Measurements from ENCODE around the gene RAD17.
"Not testable (repeated sequence)": the region's sequence is repeated elsewhere in the genome, so short reads cannot be mapped to it uniquely, and the experiment has no call there.

Gene RAD17

DNA sequence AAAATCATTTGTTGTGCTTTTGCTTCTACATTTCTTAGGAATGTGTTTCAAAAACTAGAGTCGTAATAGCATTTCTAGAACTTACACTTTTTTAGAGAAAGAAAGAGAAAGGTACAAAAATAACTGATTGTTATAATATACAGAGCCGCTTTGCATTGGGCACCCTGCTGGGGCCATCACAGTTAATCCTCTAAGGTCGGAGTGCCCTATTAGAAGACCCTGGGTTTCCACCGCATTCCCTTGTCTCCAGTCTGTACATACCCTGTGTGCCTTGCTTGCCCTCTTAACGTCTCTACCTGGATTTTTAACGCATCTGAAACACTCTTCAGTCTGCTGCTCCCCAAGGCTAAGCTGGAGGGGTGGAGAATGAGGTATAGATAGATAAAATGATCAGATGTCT lies 46.6 kb downstream of the RAD17 start:
- no peak overlapping the region for H3K4me3 ChIP-seq (ENCODE audit: low read depth, low read length)
- ChIA-PET POLR2A (no interaction called here), CTCF (no interaction called here)
- TF ChIP-seq, protein P1, sequence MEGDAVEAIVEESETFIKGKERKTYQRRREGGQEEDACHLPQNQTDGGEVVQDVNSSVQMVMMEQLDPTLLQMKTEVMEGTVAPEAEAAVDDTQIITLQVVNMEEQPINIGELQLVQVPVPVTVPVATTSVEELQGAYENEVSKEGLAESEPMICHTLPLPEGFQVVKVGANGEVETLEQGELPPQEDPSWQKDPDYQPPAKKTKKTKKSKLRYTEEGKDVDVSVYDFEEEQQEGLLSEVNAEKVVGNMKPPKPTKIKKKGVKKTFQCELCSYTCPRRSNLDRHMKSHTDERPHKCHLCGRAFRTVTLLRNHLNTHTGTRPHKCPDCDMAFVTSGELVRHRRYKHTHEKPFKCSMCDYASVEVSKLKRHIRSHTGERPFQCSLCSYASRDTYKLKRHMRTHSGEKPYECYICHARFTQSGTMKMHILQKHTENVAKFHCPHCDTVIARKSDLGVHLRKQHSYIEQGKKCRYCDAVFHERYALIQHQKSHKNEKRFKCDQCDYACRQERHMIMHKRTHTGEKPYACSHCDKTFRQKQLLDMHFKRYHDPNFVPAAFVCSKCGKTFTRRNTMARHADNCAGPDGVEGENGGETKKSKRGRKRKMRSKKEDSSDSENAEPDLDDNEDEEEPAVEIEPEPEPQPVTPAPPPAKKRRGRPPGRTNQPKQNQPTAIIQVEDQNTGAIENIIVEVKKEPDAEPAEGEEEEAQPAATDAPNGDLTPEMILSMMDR (IDR thresholded peaks at IDR 0.05; ENCODE audit: insufficient read depth, low read length, missing control alignments) = no peak
- DNase-seq (ENCODE audit: low read depth, low spot score) = no peak

DNA sequence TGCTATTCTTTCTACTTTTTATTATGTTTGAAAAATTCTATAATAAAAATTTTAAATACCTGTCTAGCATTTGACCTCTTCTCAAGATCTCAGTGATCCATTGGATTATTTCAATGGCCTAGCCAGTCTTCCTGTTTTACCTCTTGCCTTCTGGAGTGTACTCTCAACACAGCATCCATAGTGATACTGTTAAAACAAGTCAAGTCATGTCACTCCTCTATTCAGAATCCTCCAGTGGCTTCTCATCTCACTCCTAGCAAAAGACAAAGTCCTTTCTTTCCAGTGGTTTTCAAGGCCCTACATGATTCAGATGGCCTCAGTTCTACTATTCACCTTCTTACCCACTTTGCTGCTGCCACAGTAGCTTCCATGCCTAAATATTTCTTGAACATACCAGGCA lies 47.1 kb downstream of the RAD17 start:
- TF ChIP-seq, protein P1 (IDR thresholded peaks at IDR 0.05; ENCODE audit: insufficient read depth, low read length, missing control alignments) = no peak
- DNase-seq (ENCODE audit: low read depth, low spot score) = no peak
- POLR2A ChIA-PET = no interaction called here

DNA sequence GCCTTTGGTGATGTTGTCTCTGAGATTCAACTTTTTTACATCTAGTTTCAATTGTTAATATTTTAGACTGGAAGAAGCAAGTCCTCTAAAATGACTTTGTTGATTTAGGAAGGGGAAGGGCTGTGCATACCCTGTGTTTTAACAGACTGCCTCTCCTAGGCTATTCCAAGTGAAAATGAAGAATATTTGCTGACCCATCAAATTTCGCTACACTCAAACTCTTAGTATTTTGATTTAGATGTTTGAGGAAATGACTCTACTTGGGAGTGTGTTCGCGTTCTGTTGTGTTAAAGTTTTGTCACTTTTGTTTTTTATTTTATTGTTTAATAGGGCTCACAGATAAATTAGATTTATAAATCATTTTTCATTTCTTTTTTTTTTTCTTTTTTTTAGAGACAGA lies 48.9 kb downstream of the RAD17 start:
- ChIA-PET POLR2A (no interaction called here), CTCF (no interaction called here)
- no peak overlapping the region for H3K4me3 ChIP-seq (ENCODE audit: low read depth, low read length)
- no peak for DNase-seq (ENCODE audit: low read depth, low spot score)
- TF ChIP-seq, protein P1 (IDR thresholded peaks at IDR 0.05; ENCODE audit: insufficient read depth, low read length, missing control alignments) = no peak

More for the DNA sequence above, 47.1 kb downstream of the RAD17 start:
- CTCF ChIA-PET = no interaction called here
- H3K4me3 ChIP-seq (ENCODE audit: low read depth, low read length) = no peak overlapping the region

DNA sequence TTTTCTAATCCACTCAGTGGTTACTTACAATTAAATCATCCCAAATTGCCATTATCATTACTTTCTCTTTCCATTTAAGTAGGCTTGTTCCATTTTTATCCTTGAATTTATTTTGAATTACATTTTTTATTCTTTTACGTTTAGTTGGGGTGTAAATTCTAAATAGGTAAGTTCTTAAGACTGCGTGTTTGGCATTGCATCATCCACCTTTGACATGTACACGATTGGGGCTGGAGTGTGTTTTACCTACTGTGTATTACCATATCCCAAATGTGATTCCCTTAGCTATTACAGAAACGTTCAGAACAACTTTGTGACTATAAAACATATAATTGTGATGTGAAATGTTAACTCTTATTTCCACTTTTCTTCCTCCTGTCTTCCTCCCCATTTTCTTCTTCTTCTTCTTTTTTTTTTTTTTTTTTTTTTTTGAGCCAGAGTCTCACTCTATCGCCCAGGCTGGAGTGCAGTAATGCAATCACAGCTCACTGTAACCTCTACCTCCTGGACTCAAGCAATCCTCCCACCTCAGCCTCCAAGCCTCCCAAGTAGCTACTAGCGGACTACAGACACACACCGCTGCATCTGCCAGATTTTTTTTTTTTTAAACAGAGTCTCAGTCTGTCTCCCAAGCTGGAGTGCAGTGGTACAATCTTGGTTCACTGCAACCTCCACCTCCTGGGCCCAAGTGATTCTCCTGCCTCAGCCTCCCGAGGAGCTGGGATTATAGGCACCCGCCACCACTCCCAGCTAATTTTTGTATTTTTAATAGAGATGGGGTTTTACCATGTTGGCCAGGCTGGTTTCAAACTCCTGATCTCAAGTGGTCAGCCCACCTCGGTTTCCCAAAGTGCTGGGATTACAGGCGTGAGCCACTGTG lies 62.0 kb downstream of the RAD17 start:
- no peak for DNase-seq (ENCODE audit: low read depth, low spot score)
- CTCF ChIA-PET = no interaction called here
- TF ChIP-seq, protein P1 (IDR thresholded peaks at IDR 0.05; ENCODE audit: insufficient read depth, low read length, missing control alignments) = no peak
- no peak overlapping the region for H3K4me3 ChIP-seq (ENCODE audit: low read depth, low read length)
- POLR2A ChIA-PET = no interaction called here

DNA sequence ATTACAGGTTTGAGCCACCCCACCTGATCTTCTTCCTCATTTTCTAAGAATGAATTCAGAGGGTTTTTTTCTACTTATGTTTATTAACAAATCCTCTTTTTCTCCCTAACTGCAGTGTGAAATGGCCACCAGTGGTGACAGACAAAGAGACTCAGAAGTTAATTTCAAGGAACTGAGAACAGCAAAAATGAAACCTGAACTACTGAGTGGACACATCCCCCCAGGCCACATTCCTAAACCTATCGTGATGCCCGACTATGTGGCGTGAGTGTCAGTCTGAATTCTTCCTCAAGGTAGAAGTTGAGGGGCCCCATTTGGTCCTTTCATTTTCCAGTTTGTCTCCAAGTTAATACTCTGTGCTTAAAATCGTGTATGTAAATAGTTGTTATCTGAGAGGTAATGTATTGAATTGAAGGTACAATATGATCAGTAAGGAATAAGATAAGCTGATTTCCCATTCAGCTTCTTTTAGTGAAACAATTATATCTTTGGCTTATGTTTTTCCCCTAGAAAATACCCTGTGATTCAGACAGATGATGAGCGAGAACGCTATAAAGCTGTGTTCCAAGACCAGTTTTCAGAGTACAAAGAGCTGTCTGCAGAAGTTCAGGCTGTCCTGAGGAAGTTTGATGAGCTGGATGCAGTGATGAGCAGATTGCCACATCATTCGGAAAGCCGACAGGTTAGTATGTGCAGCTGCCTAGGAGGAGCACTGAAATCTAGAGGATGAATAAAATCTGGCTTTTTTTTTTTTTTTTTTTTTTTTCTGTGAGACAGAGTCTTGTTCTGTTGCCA lies 63.0 kb downstream of the RAD17 start:
- ChIA-PET CTCF (no interaction called here), POLR2A (no interaction called here)
- no peak for DNase-seq (ENCODE audit: low read depth, low spot score)
- no peak overlapping the region for H3K4me3 ChIP-seq (ENCODE audit: low read depth, low read length)
- TF ChIP-seq, protein P1 (IDR thresholded peaks at IDR 0.05; ENCODE audit: insufficient read depth, low read length, missing control alignments) = no peak

DNA sequence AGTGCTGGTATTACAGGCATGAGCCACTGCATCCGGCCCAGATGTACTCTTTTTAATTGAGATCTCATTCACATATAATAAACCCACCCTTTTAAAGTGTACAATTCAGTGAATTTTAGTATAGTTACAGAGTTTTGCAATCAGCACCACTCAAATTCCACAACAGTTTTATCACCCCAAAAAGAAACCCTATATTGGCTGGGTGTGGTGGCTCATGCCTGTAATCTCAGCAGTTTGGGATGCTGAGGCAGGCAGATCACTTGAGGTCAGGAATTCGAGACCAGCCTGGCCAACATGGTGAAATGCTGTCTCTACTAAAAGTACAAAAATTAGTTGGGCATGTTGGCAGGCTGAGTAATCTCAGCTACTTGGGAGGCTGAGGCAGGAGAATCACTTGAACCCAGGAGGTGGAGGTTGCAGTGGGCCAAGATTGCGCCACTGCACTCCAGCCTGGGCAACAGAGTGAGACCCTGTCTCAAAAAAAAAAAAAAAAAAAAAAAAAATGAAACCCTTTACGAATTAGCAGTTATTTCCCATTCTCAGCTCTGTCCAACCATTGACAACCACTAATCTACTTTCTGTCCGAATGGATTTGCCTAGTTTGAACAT lies 65.8 kb downstream of the RAD17 start:
- CTCF ChIA-PET; DNase-seq (ENCODE audit: low read depth, low spot score); H3K4me3 ChIP-seq (ENCODE audit: low read depth, low read length); POLR2A ChIA-PET: not testable (repeated sequence)
